Measurements from ENCODE around the gene FBXW7. TPM values are rescaled to one million over a fixed set of nuclear protein-coding genes. Genes with fewer than 3 reads are reported as not detected.

Gene FBXW7
- total RNA-seq, 3 donors from 2014 or later (not counting 1 experiment from before 2014, with no cell fraction given), result 172 to 202 (median 175) TPM

GRCh38 chr4:152363904-152364303 lies 172.0 kb downstream of the FBXW7 start:
- Histone ChIP-seq H3K27ac (ENCODE audit: low read length) (no peak overlapping the region), H3K4me1 (ENCODE audit: control insufficient read depth, insufficient read depth, low read length) (no peaks in the 10 kb centered on the region), H3K36me3 (ENCODE audit: control insufficient read depth, insufficient read depth, low read length) (no peaks in the 10 kb centered on the region), H3K4me3 (ENCODE audit: low read length) (no peak overlapping the region), H3K9me3 (ENCODE audit: control insufficient read depth, insufficient read depth, low read length) (no peaks in the 10 kb centered on the region), H3K27me3 (ENCODE audit: control insufficient read depth, insufficient read depth, low read length) (no peaks in the 10 kb centered on the region)
- intact Hi-C loops (cut with micrococcal nuclease), result no loop called here
- Mint-ChIP-seq H3K4me3 (no peak overlapping the region), H3K36me3 (no peaks in the 10 kb centered on the region), H3K27me3 (ENCODE audit: low read depth in 2 of 2) (no peaks in the 10 kb centered on the region), H3K27ac (no peak overlapping the region), H3K4me1 (peaks cover 24 to 26% of the 10 kb centered on the region in 2 donors), H3K9me3 (no peaks in the 10 kb centered on the region)
- DNase-seq, result no peak
- no peak for ATAC-seq
- WGBS (ENCODE audit: insufficient coverage), result 98% methylated on average over 2 of the region's 2 CpGs
- no peak for TF ChIP-seq CTCF (IDR thresholded peaks at IDR 0.05)

- TF ChIP-seq CTCF (IDR thresholded peaks at IDR 0.05), result no peak
- Mint-ChIP-seq H3K36me3 (no peaks in the 10 kb centered on the region), H3K27me3 (ENCODE audit: low read depth in 2 of 2) (no peaks in the 10 kb centered on the region), H3K9me3 (no peaks in the 10 kb centered on the region), H3K4me1 (peaks cover 21 to 26% of the 10 kb centered on the region in 2 donors), H3K4me3 (no peak overlapping the region), H3K27ac (no peak overlapping the region)
- Histone ChIP-seq H3K36me3 (ENCODE audit: control insufficient read depth, insufficient read depth, low read length) (no peaks in the 10 kb centered on the region), H3K27ac (ENCODE audit: low read length) (no peak overlapping the region), H3K4me1 (ENCODE audit: control insufficient read depth, insufficient read depth, low read length) (no peaks in the 10 kb centered on the region), H3K9me3 (ENCODE audit: control insufficient read depth, insufficient read depth, low read length) (no peaks in the 10 kb centered on the region), H3K27me3 (ENCODE audit: control insufficient read depth, insufficient read depth, low read length) (no peaks in the 10 kb centered on the region), H3K4me3 (ENCODE audit: low read length) (no peak overlapping the region)
- DNase-seq (no peak), ATAC-seq (no peak)
- intact Hi-C loops (cut with micrococcal nuclease), result no loop called here
Measured at GRCh38 chr4:152363086-152363485, 172.8 kb downstream of the FBXW7 start.

GRCh38 chr4:152360045-152360410 lies 175.9 kb downstream of the FBXW7 start:
- H3K9me3 ChIP-seq (ENCODE audit: control insufficient read depth, insufficient read depth, low read length), result no peaks in the 10 kb centered on the region
- H3K36me3 Mint-ChIP-seq, result no peaks in the 10 kb centered on the region
- no peaks in the 10 kb centered on the region for H3K27me3 ChIP-seq (ENCODE audit: control insufficient read depth, insufficient read depth, low read length)
- H3K4me1 Mint-ChIP-seq, result peaks cover 16 to 20% of the 10 kb centered on the region in 2 donors
- TF ChIP-seq CTCF (IDR thresholded peaks at IDR 0.05), result no peak
- no peaks in the 10 kb centered on the region for H3K9me3 Mint-ChIP-seq
- H3K27me3 Mint-ChIP-seq (ENCODE audit: low read depth in 2 of 2), result no peaks in the 10 kb centered on the region
- intact Hi-C loops (cut with micrococcal nuclease), result no loop called here
- H3K27ac Mint-ChIP-seq, result no peak overlapping the region
- H3K4me1 ChIP-seq (ENCODE audit: control insufficient read depth, insufficient read depth, low read length), result no peaks in the 10 kb centered on the region
- ATAC-seq (no peak), DNase-seq (no peak)
- WGBS (ENCODE audit: insufficient coverage), result 100% methylated on average over 1 of the region's 1 CpG
- H3K27ac ChIP-seq (ENCODE audit: low read length), result no peak overlapping the region
- H3K4me3 Mint-ChIP-seq, result no peak overlapping the region
- no peak overlapping the region for H3K4me3 ChIP-seq (ENCODE audit: low read length)
- H3K36me3 ChIP-seq (ENCODE audit: control insufficient read depth, insufficient read depth, low read length), result no peaks in the 10 kb centered on the region

GRCh38 chr4:152359208-152360044 lies 176.5 kb downstream of the FBXW7 start:
- Mint-ChIP-seq H3K27me3 (ENCODE audit: low read depth in 2 of 2) (no peaks in the 10 kb centered on the region), H3K4me3 (no peak overlapping the region), H3K27ac (no peak overlapping the region), H3K36me3 (no peaks in the 10 kb centered on the region), H3K9me3 (no peaks in the 10 kb centered on the region), H3K4me1 (peaks cover 10 to 15% of the 10 kb centered on the region in 2 donors)
- no peaks in the 10 kb centered on the region for H3K9me3 ChIP-seq (ENCODE audit: control insufficient read depth, insufficient read depth, low read length)
- no peaks in the 10 kb centered on the region for H3K27me3 ChIP-seq (ENCODE audit: control insufficient read depth, insufficient read depth, low read length)
- TF ChIP-seq CTCF (IDR thresholded peaks at IDR 0.05), result no peak
- no peaks in the 10 kb centered on the region for H3K4me1 ChIP-seq (ENCODE audit: control insufficient read depth, insufficient read depth, low read length)
- no peaks in the 10 kb centered on the region for H3K36me3 ChIP-seq (ENCODE audit: control insufficient read depth, insufficient read depth, low read length)
- no peak overlapping the region for H3K4me3 ChIP-seq (ENCODE audit: low read length)
- ATAC-seq (no peak), DNase-seq (no peak)
- whole genome bisulfite sequencing (ENCODE audit: insufficient coverage), result 95% methylated on average over 4 of the region's 9 CpGs
- no peak overlapping the region for H3K27ac ChIP-seq (ENCODE audit: low read length)
- intact Hi-C loops (cut with micrococcal nuclease), result no loop called here
